Sigmoid colon (tissue), 4 donors: Measurements from ENCODE around the gene CYP3A7.

Experiments
- CTCF ChIP-seq, 4 experiments: fragments of 450-650 bp in 3 of 4; fragments of 200-600 bp in 1 of 4; IDR thresholded peaks; one replicate each; pipeline ENCODE4 v1.5.1; 2016 to 2019; ENCODE audit warnings: antibody characterized with exemption in 4 of 4, mild to moderate bottlenecking in 3 of 4, moderate library complexity in 2 of 4
- EP300 ChIP-seq, 4 donors: sonication (generic); formaldehyde crosslinking; IDR thresholded peaks; one replicate each; pipeline ENCODE4 v1.6.1; 2017; ENCODE audit warnings: antibody characterized with exemption in 4 of 4
- POLR2A ChIP-seq, 2 donors: fragments of 450-650 bp; IDR thresholded peaks; one replicate each; pipeline ENCODE4 v1.6.1; 2016; ENCODE audit warnings: antibody characterized with exemption in 2 of 2, mild to moderate bottlenecking in 2 of 2, moderate library complexity in 2 of 2
- POLR2AphosphoS5 ChIP-seq, 4 donors: sonication (generic); formaldehyde crosslinking; IDR thresholded peaks; one replicate each; pipeline ENCODE4 v1.6.1; 2017; ENCODE audit warnings: antibody characterized with exemption in 4 of 4

DNA sequence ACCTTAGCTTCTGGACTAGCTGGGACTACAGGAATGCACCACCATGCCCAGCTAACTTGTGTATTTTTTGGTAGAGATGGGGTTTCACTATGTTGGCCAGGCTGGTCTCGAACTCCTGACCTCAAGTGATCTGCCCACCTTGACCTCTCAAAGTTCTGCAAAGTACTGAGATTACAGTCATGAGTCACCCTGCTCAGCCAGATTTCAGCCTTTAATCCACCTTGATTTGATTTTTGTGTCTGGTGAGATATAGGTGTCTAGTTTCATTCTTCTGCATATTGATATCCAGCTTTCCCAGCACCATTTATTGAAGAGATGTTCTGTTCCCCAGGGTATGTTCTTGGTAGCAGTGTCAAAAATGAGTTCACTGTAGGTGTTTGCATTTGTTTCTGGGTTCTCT is 20.1 kb upstream of the CYP3A7 start:
- no peak for TF ChIP-seq CTCF (IDR thresholded peaks at IDR 0.05)
- no peak for TF ChIP-seq POLR2A (IDR thresholded peaks at IDR 0.05)
- TF ChIP-seq EP300 (IDR thresholded peaks at IDR 0.05), result no peak
- TF ChIP-seq POLR2AphosphoS5 (IDR thresholded peaks at IDR 0.05), result no peak
